ENCODE data around the gene KRTAP5-4.
A peak's percentile ranks its signal among the peaks of the same experiment; 100 is the strongest.
"Not testable (repeated sequence)": the region's sequence is repeated elsewhere in the genome, so short reads cannot be mapped to it uniquely, and the experiment has no call there.

Gene KRTAP5-4

DNA sequence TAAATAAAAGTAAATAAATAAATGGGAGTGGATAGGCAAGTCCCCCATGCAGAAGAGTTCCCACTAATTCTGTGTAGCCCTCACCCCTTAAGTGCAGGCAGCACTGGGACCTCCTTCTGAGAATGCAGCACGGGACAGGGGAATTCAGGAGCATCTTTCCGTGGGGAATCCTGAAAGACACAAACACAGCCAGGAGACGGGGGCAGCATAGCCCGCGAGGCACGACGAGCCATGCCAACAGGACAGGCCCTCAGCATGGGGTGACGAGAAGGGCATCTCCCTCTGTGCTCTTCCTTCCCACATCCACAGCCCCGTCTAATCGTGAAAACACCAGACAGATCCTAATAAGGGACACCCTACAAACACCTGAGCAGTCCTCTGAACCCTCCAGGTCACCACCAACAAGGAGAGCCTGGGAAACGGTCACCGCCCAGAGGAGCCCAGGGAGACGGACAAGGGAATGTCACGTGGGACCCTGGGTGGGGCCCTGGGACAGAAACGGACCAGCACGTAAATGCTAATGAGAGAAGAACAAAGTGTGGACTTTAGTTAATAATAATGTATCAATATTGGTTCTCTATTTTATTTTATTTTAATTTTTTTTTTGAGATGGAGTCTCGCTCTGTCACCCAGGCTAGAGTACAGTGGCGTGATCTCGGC, 14.5 kb upstream of the KRTAP5-4 start:
- no peak for DNase-seq

DNA sequence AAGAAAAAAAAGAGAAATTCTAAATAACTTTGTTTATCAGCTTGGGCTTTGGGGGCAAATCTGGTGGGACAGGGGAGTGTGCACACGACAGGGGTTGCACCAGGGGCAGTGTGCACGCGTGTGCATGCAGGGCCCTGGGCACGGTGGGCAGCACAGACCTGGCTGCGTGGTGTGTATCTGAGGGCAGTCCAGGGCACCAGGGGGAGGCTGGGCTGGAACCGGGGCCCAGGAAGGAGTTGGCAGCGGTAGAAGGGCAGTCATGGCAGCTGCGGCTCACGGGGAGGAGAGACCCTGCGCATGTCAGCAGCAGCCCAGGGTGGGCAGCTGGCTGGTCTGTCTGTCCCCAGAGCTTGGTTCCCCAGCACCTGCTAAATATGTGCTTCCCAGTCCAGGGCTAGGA, 11.9 kb upstream of the KRTAP5-4 start:
- no peak for DNase-seq

DNA sequence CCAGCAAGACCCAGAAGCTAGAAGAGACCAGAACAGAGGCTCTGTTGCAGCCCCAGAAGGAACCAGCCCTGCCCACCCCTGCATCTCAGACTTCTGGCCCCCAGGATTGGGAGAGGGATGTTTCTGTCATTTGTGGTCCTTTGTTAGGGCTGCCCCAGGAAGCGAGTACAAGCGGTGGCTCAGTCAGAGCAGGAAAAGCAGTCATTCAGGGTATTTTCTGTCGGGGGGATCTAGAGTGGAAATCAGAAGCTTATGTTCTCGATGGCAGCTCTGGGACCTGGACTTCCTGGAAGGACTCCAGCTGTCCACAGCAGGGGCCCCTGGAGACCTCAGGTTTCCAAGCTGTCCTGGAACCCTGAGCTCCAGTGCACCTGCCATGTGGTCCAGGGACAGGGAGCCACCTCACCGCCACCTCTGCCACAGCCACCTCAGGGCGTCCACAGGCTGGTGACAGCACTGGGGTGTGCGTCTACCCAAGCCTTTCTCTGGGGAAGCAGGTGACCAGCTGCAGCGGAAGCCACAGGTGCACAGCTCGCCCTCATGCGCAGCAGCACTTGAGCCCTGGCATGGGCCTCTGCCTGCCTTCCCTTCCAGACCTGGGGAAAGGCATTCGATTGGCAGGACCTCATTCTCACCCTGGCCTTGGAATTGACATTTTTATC, 10.2 kb upstream of the KRTAP5-4 start:
- no peak for DNase-seq

DNA sequence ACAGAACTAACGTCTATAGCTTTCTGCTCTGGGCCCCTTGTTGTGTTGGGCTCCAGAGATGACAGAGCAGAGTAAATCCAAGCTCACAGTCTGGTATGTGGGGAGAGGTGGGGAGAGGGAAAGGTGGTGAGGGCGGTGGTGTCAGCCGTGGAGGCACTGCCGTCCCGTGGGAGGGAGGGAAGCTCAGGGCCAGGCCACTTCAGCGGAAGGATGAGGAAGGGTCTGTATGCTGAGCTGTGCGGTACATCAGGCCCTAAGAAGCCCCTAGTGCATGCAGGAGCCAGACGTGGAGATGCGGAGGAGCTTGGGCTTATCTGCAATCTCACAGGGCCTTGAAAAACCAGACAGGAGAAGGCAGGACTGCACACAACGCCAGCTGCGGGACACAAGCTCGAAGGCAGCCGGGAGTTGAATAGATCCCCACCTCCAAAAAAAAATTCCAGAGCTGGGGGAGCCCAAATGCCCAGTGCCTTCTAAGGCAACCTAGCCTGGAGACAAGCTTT, 9.2 kb upstream of the KRTAP5-4 start:
- DNase-seq: no peak

DNA sequence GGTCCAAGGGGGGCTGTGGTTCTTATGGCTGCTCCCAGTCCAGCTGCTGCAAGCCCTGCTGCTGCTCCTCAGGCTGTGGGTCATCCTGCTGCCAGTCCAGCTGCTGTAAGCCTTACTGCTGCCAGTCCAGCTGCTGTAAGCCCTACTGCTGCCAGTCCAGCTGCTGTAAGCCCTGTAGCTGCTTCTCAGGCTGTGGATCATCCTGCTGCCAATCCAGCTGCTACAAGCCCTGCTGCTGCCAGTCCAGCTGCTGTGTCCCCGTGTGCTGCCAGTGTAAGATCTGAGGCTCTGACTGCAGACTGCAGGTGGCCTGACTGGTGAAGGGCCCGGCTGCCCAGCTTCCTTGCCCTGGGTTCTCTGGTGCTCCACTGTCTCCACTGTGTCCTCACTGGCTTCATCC, 8.3 kb upstream of the KRTAP5-4 start:
- no peak for DNase-seq

DNA sequence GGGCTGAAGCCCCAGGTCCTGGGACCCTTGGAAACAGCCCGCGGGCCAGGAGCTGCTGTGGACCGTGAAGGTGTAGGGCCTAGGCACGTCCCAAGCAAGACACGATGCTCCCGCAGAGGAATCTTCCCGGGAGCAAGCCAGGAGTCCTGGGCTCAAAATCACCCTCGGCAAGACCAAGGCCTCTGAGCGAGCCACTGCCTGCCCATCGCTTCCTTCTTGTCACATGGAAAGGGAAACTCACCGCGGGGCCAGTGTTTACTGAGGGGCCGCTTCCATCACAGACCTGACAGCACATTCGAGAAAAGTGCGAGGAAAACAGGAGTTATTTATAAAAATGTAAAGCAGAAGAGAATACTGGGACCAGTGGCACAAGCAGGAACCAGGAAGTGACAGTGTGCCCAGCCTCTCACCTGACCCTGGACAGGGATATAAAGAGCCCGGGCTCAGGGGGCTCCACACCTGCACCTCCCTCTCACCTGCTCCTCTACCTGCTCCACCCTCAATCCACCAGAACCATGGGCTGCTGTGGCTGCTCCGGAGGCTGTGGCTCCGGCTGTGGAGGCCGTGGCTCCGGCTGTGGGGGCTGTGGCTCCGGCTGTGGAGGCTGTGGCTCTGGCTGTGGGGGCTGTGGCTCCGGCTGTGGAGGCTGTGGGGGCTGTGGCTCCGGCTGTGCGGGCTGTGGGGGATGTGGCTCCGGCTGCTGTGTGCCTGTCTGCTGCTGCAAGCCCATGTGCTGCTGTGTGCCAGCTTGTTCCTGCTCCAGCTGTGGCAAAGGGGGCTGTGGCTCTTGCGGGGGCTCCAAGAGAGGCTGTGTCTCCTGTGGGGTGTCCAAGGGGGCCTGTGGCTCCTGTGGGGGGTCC, 7.6 kb upstream of the KRTAP5-4 start, which contains the start of gene KRTAP5-5:
TSS of gene KRTAP5-5 (plus strand) at position 450 of the 860 bp plus-strand sequence. CDS start at position 516, 66 bp downstream.
- DNase-seq: no peak

DNA sequence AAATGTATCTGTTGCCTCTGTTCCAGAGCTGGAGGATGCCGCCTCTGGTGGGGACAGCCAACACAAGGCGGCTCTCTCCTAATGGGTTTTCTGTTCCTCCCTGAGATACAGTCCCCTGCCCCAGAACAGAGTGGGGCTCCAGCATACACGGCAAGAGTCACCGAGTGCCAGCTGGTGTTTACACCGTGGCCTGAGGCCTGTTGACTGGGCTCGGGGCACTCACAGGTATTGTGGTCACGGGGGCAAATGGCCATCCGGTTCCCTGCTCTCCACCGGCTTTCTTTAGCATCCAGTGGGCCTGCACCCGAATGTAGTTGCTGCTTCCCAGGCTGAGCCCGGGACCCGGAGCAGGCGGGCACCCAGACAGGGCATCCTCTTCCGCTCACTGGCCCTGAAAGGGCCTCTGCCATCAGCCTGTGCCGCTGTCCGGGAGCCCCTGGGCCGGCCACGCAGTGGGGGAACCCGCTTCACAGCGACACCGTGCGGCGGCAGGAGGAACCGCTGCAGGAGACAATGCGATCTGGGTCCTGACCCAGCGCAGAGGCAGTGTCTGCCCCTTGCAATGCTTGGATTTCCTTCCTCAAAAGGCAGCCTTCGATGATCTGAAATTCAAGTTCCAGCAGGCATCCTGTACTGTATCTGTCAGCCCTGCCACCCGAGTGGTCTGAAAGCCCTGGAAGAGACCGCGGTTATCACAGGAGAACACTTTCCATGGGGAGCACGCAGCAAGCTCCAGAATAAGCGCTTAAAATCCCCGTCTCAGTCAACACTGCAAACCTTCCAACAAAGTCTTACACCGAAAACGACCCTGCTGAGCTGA, 6.8 kb upstream of the KRTAP5-4 start:
- peak; percentile 85 for DNase-seq

DNA sequence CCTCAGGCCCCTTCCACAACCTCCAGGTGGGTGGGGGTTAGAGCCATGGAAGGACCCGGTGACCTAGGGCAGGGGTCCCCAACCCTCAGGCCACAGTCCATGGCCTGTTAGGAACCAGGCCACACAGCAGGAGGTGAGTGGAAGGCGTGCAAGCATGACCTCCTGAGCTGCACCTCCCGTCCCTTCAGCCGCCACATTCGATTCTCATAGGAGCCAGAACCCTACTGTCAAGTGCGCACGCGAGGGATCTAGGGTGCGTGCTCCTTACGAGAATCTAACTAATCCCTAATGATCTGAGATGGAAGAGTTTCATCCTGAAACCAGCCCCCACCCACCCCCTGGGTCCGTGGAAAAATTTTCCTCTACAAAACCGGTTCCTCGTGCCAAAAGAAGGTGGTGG, 3.6 kb upstream of the KRTAP5-4 start:
- DNase-seq: peak; percentile 50

DNA sequence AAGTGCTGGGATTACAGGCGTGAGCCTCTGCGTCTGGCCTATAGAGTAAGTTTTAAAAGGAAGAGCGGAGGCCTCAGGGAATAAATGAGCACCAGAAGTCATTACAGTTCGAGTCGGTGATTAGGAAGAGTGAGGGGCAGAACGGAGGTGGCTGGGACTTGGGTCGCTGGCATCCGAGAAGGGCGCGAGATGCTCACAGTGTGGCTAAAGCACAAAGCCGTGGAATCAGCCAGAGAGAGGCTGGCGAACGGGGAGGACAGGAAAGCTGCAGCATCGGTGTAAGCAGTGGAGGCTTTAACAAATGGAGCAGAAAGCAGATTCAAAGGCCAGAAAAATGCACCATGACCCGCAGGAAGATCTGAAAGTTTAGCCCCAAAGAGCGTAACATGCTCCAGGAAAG, 2.7 kb upstream of the KRTAP5-4 start:
- peak; percentile 13 for DNase-seq

DNA sequence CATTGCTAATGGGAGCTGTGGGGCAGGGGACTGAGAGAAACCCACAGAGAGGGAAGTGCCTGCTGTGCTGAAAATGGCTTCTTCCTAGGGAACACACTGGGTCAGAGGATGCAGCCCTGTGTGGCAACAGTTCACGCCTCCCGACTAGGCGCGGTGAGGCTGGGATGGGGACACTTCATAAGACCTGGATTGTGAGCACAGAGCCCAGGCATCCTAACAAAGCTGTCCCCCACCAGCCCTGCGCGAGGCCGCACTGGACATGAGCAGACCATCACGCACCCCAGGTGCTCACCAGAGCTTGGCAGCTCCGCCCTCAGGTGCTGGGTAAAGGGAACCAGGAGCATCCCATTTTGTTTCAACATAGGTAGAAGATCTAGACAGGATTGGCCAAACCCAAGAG, 1.8 kb upstream of the KRTAP5-4 start:
- no peak for DNase-seq

DNA sequence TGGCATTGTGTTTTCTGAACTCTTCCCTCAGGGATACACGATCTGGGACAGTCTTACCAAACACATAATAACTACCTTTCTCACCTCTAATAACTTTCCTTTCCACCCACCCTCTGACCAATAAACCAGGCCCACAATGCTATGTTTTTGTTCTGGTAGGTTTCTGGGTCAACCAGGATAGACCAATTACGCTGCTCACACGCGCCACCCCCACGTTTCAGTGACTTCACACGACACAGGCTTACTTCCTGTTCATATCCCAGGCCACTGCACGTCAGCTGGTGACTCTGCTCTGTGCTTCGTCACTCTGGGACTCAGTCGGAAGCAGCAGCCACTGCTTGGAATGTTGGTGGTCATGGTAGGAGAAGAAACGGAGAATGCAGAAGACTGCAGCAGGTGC, 2.5 kb downstream of the KRTAP5-4 start:
- no peak for DNase-seq

DNA sequence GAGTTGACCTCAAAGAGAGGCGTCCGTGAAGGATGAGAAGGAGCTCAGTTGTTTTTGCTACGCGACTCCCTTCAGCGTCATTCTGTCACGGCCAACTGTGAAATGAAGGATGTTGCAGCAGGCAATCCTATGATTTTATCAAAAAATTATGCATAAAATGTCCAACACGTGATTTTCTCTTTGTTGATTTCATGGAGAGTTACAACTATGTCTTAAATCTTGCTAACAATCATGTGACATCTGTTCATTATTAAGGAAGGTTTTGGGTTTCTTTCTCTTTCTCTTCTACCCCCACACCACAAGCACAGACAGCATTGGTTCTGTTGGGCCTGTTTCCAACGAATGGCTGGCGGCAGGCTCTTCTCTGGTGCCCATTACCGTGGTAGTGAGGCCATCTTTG, 3.7 kb downstream of the KRTAP5-4 start:
- no peak for DNase-seq

DNA sequence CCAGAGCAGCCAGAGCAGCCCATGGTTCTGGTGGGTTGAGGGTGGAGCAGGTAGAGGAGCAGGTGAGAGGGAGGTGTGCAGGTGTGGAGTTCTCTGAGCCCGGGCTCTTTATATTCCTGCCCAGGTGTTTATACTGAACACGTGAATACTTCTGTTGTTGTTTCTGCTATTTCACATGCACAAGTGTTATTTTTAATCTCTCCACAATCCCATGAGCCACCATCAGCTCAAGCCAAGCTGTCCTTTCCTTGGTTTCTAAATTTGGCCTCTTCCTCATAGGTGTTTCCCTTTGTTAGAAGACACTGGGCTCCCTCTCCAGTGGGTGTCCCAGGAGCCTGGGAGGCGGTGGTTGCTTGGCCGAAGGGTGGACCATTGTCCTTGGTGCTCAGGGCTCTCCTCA, 13.6 kb downstream of the KRTAP5-4 start, which contains the start of gene KRTAP5-3:
TSS of gene KRTAP5-3 (minus strand) at position 101 of the 400 bp plus-strand sequence. CDS start at position 23, 78 bp downstream.
- no peak for DNase-seq

DNA sequence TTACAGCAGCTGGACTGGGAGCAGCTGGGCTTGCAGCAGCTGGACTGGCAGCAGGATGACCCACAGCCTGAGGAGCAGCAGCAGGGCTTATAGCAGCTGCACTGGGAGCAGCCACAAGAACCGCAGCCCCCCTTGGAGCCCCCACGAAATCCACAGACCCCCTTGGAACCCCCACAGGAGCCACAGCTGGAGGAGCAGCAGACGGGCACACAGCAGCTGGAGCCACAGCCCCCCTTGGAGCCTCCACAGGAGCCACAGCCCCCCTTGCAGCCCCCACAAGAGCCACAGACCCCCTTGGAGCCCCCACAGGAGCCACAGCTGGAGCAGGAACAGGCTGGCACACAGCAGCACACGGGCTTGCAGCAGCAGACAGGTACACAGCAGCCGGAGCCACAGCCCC, 14.0 kb downstream of the KRTAP5-4 start:
- not testable (repeated sequence) for DNase-seq

DNA sequence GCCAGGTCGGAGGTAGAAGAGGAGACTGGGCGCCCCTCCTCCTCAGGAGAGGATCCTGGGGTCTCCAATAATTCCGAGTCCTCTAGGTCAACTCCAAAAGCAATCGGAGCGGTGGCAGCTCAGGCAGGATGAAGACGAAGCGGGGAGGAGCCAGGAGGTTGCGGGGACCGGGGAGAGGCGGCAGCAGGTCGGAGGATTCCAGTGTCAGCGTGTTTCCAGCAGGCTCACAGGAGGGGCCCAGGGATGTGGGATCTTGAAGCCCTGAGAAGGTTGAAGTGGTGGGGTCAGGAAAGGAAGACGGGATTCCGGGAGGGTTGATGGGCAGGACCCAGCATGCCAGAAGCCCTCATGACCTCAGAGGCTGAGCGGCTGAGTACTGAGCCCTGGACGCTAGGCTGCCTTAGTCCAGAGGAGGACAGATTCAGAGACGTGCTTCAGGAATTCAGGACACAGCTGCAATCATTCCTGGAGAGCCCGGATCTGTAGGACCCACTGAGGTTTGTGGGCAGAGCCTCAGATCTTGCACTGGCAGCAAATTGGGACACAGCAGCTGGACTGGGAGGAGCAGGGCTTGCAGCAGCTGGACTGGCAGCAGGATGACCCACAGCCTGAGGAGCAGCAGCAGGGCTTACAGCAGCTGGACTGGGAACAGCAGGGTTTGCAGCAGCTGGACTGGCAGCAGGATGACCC, 14.6 kb downstream of the KRTAP5-4 start:
- not testable (repeated sequence) for DNase-seq

DNA sequence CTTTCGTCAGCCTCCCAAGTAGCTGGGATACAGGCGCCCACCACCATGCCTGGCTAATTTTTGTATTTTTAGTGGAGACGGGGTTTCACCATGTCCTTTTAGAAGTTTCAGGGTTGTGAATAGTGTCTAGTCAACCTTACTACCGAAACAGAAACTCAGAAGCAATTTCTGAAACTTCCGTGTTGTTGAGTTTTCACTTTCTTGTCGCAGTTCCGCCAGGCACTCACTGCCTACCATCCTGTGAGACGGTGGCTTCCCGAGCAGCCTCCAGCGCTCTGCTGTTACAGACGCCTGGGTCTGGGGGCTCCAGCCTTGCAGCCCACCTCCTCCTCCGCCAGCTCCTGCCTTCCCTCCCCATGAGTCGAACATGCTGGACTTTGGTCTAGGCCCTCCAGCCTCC, 16.0 kb downstream of the KRTAP5-4 start:
- not testable (repeated sequence) for DNase-seq

DNA sequence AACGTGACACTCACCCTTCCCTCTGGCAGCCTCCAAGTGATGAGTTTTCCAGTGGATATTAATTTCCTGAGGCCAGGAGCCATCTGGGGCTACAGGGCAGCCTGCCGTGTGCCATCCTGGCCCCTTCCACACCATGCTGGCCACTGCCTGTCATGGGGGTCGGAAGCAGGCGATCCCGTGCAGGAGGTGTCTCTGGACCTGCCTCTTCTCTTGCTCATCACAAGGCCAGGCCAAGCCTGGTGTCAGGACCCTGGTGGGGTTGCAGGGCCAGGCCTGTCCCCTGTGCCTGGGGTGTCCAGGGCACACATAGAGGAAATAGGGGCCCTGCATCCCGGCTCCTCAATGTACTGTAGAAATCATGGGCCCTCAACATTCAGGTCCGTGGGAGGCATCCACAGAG, 17.2 kb downstream of the KRTAP5-4 start:
- no peak for DNase-seq

DNA sequence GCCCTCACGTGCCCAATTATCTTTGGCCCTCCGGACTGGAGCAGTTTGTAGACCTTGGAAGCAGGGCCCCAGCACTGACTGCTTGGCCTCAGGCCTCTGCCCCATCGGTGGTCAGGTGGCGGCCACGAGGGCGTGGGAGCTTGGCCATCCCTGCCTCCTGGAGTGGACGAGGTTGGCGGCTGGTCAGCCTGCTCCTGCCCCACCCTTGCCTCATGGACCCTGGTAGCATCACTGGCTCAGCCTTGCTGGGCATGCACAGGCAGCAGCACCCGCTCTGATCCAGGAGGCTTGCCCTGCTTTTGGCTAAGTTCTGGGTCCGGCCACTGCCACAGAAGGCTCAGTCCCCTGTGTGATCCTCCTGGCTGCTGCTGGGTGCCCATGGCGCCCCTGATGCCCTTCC, 17.8 kb downstream of the KRTAP5-4 start:
- DNase-seq: no peak

DNA sequence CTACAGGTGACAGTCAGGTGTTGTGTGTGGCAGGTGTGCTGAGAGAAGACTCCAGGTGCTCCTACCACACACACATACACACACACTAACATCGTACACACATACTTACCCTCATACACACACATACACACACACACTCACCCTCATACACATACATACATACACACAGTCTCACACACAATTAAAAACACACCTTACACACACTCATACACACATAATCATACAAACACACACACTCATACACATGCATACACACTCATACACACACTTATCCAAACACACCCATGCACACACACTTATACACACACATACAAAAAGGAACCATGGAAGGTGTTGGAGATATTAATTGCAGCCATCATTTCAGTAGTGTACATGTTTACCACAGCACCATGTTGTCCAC, 18.3 kb downstream of the KRTAP5-4 start:
- DNase-seq: no peak

DNA sequence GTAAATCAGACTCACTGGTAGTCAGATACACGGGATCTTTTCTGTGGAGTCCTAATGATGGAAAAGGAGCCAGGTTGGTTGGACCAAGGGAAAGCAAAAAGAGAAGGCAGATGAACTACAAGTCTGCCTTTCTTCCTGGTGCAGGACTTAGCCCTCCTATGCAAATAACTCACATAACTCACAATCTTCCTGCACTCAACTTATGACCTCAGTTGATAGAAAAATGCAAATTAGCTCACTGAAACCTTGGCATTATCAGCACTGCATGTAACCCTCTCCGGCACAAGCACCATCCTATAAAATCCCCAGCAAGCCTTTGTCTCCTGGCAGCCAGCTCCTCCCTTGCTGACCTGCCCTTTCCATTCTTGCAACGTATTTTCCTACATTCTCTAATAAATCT, 20.3 kb downstream of the KRTAP5-4 start:
- DNase-seq: not testable (repeated sequence)

DNA sequence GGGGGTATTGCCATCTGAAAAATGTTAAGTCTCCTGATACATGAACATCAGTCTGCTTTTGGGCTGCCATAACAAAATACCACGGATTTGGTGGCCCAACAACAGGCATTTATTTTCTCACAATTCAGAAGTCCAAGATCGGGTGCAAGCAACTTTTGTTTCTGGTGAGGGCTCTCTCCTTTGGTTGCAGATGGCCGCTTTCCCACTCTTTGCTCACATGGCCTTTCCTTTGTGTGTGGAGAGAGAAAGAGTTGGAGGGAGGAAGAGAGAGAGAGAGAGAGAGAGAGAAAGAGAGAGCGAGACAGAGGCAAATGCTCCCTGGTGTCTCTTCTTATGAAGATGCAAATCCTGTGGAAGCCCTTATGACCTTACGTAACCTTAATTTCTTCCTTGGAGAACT, 21.3 kb downstream of the KRTAP5-4 start:
- no peak for DNase-seq

DNA sequence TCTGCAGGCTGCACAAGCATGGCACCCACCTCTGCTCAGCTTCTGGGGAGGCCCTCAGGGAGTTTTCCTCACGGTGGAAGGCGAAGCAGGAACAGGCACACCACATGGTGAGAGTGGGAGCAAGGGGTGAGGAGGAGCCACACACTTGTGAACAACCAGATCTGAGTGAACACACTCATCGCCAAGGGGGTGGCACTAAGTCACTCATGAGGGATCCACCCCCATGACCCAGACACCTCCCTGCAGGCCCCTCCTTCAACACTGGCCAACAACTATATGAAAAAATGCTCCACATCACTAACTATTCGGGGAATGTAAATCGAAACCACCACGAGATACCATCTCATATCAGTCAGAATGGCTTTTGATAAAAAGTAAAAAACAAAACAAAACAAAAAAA, 23.1 kb downstream of the KRTAP5-4 start:
- no peak for DNase-seq
